HL-60 (cell line): ENCODE measurements around the gene CLCN5.

Source experiments
- CTCF ChIP-seq: IDR thresholded peaks from one replicate; pipeline ENCODE4 v1.5.1; 2011; ENCODE audit warnings: low read length, control low read depth, inconsistent platforms; ENCODE audit not compliant: insufficient read depth
- GABPA ChIP-seq: IDR thresholded peaks from 2 replicates; pipeline ENCODE4 v1.6.1; 2012; ENCODE audit warnings: low read depth
- POLR2AphosphoS5 ChIP-seq: IDR thresholded peaks from 2 replicates; pipeline ENCODE4 v1.6.1; 2012; ENCODE audit warnings: low read depth
- SPI1 ChIP-seq: IDR thresholded peaks from 2 replicates; pipeline ENCODE4 v1.6.1; 2012; ENCODE audit warnings: low read depth, mild to moderate bottlenecking, borderline replicate concordance

- TF ChIP-seq CTCF, result no peak
- TF ChIP-seq SPI1, result no peak
- TF ChIP-seq POLR2AphosphoS5, result no peak
- no peak for TF ChIP-seq GABPA
Observed at GRCh38 chrX:49992853-49993252, 70.5 kb downstream of the CLCN5 start.
